ENCODE results near the gene RAD51B. TPM values are rescaled to one million over a fixed set of nuclear protein-coding genes. Genes with fewer than 3 reads are reported as not detected.

The RAD51B gene
- polyA plus RNA-seq, 3 donors = 3.6 to 11.6 (median 9.4) TPM

GRCh38 chr14:68603533-68604360, 784.2 kb downstream of the RAD51B start:
- DNase-seq = no peak
- WGBS (ENCODE audit: insufficient coverage) = 96% methylated on average over 22 of the region's 25 CpGs
- Histone ChIP-seq H3K9me3 (replicated peaks in 1 of 2; ENCODE audit: control insufficient read depth in 1 of 2, insufficient read depth in 1 of 2, low read length in 2 of 2) (peaks cover 6 to 15% of the 10 kb centered on the region in 2 donors), H3K27ac (ENCODE audit: low read depth in 1 of 2, low read length in 2 of 2) (peak overlapping the region in 1 of 2 donors; percentile 2), H3K27me3 (ENCODE audit: control insufficient read depth in 2 of 2, insufficient read depth in 2 of 2, low read length in 2 of 2) (no peaks in the 10 kb centered on the region), H3K79me2 (ENCODE audit: insufficient read depth, low read length) (no peaks in the 10 kb centered on the region), H4K20me1 (ENCODE audit: insufficient read depth, low read length) (no peaks in the 10 kb centered on the region), H3K4me3 (replicated peaks in 1 of 3; ENCODE audit: low read depth in 2 of 3, low read length in 3 of 3) (no peak overlapping the region), H2AFZ (ENCODE audit: insufficient read depth, low read depth, low read length, poor library complexity, severe bottlenecking) (no peak overlapping the region), H3K9ac (ENCODE audit: insufficient read depth, low read length, poor library complexity, severe bottlenecking) (no peak overlapping the region), H3K36me3 (replicated peaks in 1 of 2; ENCODE audit: control insufficient read depth in 1 of 2, insufficient read depth in 2 of 2, low read length in 2 of 2) (no peaks in the 10 kb centered on the region), H3K4me2 (replicated peaks; ENCODE audit: extremely low read depth, low read length, poor library complexity, severe bottlenecking) (no peak overlapping the region), H3K4me1 (ENCODE audit: control insufficient read depth in 1 of 2, insufficient read depth in 2 of 2, low read length in 2 of 2) (peaks cover 54 to 68% of the 10 kb centered on the region in 2 donors)
- Mint-ChIP-seq H3K9me3 (peaks cover 8 to 26% (median 13%) of the 10 kb centered on the region in 7 donors), H3K4me3 (no peak overlapping the region), H3K36me3 (peaks cover 10 to 24% of the 10 kb centered on the region in 2 donors), H3K27me3 (ENCODE audit: low read depth in 3 of 3) (peaks cover 0 to 8% (median 2%) of the 10 kb centered on the region in 3 donors), H3K4me1 (peaks cover 36% of the 10 kb centered on the region), H3K27ac (peak overlapping the region in 1 of 7 donors; percentile 21)
- intact Hi-C loops (cut with micrococcal nuclease) = loop anchor here in 1 of 2 donors (10.0 kb wide), 1 partner anchor 209 kb away; no protein-coding TSS in a partner anchor
- no peak for TF ChIP-seq CTCF (IDR thresholded peaks at IDR 0.05)

DNA sequence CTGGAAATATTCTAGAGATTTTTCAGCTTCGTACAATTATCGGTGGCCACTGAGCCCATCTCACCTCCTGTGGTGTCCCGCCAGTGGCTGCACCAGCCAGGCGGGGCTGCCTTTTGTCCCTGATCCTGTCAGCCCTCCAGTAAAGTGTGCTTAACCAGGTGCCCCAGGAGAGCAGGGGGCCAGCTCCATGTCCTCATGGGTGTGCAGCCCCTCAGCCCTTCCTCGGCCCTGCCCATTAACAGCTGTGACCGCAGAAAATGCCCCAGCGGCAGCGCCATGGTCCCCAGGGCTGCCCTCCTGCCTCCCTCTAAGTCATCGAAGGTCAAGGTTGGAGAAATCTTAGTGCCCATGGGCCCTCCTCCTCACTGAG, 784.8 kb downstream of the RAD51B start:
- Mint-ChIP-seq H3K4me3 (no peak overlapping the region), H3K9me3 (peaks cover 8 to 24% (median 13%) of the 10 kb centered on the region in 7 donors), H3K27ac (no peak overlapping the region), H3K4me1 (peaks cover 30% of the 10 kb centered on the region), H3K27me3 (ENCODE audit: low read depth in 3 of 3) (peaks cover 2 to 8% (median 2%) of the 10 kb centered on the region in 3 donors), H3K36me3 (peaks cover 10 to 24% of the 10 kb centered on the region in 2 donors)
- TF ChIP-seq CTCF (IDR thresholded peaks at IDR 0.05) = no peak
- H3K4me3 ChIP-seq (replicated peaks in 1 of 3; ENCODE audit: low read depth in 2 of 3, low read length in 3 of 3) = no peak overlapping the region
- H3K4me1 ChIP-seq (ENCODE audit: control insufficient read depth in 1 of 2, insufficient read depth in 2 of 2, low read length in 2 of 2) = peaks cover 54 to 68% of the 10 kb centered on the region in 2 donors
- no peak overlapping the region for H3K4me2 ChIP-seq (replicated peaks; ENCODE audit: extremely low read depth, low read length, poor library complexity, severe bottlenecking)
- no peaks in the 10 kb centered on the region for H3K79me2 ChIP-seq (ENCODE audit: insufficient read depth, low read length)
- no peak overlapping the region for H3K27ac ChIP-seq (ENCODE audit: low read depth in 1 of 2, low read length in 2 of 2)
- no peaks in the 10 kb centered on the region for H4K20me1 ChIP-seq (ENCODE audit: insufficient read depth, low read length)
- H3K36me3 ChIP-seq (replicated peaks in 1 of 2; ENCODE audit: control insufficient read depth in 1 of 2, insufficient read depth in 2 of 2, low read length in 2 of 2) = no peaks in the 10 kb centered on the region
- no peak overlapping the region for H2AFZ ChIP-seq (ENCODE audit: insufficient read depth, low read depth, low read length, poor library complexity, severe bottlenecking)
- DNase-seq = no peak
- WGBS (ENCODE audit: insufficient coverage) = 99% methylated on average over 9 of the region's 9 CpGs
- H3K9me3 ChIP-seq (replicated peaks in 1 of 2; ENCODE audit: control insufficient read depth in 1 of 2, insufficient read depth in 1 of 2, low read length in 2 of 2) = peaks cover 6 to 15% of the 10 kb centered on the region in 2 donors
- intact Hi-C loops (cut with micrococcal nuclease) = loop anchor here in 1 of 2 donors (10.0 kb wide), 1 partner anchor 210 kb away; no protein-coding TSS in a partner anchor
- H3K27me3 ChIP-seq (ENCODE audit: control insufficient read depth in 2 of 2, insufficient read depth in 2 of 2, low read length in 2 of 2) = no peaks in the 10 kb centered on the region
- H3K9ac ChIP-seq (ENCODE audit: insufficient read depth, low read length, poor library complexity, severe bottlenecking) = no peak overlapping the region
